COLO668 (cell line): ENCODE data around the gene ADAM12.

Source experiments
- DNase-seq: peaks from one replicate; lab custom pipeline; 2025; ENCODE audit not compliant: unreplicated experiment; lab: John Stamatoyannopoulos, UW

The ADAM12 gene

GRCh38 chr10:126155528-126155927 lies 232.7 kb downstream of the ADAM12 start:
- no peak for DNase-seq

- DNase-seq: no peak
These were observed 234.3 kb downstream of the ADAM12 start for GRCh38 chr10:126153711-126154628.

DNA sequence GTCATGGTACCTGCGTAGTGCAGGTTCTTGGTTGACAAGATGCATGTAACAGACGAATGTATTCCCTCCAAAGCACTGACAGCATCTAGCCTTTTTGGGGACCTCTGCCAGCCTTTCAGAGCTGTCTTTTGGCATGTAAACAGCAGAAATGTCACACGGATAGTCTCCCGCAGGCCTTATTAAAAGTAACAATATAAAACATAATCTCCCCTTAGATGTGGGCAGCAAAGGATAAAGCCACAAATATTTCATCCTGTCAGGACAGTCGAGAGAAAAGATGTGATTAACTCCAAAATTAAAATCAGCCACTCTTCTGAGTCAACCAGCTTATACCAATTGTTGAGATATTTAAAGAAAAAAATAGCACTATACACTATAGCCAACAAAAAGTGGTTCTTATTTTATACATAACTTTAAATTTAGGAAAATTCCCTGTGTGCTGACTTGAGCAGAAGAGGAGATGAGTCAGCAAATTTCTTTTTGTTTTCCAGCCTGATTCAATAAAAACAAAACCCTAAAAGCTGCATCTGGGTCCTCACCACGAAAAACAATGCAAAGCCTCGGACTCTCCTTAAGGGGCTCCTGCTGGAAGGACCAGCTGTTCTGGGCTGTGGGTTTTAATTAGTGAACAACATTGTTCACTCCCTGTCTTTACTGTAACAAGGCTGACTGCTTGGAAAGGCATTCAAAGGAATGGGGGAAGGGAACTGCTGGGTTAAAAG lies 240.2 kb downstream of the ADAM12 start:
- DNase-seq: no peak

- no peak for DNase-seq
These were observed 241.5 kb downstream of the ADAM12 start for GRCh38 chr10:126146771-126147170.

GRCh38 chr10:126143117-126143516 lies 245.2 kb downstream of the ADAM12 start:
- DNase-seq: no peak

- no peak for DNase-seq
These were observed 247.5 kb downstream of the ADAM12 start for GRCh38 chr10:126140746-126141273.

DNA sequence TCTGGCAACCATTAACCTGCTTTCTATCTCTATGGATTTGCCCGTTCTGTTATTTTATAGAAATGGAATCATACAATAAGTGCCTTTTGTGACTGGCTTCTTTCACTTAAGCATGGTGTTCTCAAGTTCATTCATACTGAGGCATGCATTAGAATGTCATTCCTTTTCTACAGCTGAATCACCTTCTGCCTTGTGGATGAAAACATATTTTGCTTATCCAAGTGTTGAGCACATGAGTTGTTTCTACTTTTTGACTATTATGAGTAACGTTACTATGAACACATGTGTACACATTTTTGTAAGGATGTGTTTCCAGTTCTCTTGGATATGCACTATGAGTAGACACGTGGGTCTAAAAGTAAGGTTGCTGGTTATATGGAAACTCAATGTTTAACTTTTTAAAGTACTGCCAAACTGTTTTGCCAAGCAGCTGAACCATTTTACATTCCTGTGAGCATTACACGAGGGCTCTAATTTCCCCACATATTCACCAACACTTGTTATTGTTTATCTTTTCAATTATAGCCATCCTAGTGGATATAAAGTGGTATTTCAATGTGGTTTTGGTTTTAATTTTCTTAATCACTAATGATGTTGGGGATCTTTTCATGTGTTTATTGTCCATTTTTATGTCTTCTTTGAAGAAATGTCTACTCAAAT lies 250.6 kb downstream of the ADAM12 start:
- no peak for DNase-seq

DNA sequence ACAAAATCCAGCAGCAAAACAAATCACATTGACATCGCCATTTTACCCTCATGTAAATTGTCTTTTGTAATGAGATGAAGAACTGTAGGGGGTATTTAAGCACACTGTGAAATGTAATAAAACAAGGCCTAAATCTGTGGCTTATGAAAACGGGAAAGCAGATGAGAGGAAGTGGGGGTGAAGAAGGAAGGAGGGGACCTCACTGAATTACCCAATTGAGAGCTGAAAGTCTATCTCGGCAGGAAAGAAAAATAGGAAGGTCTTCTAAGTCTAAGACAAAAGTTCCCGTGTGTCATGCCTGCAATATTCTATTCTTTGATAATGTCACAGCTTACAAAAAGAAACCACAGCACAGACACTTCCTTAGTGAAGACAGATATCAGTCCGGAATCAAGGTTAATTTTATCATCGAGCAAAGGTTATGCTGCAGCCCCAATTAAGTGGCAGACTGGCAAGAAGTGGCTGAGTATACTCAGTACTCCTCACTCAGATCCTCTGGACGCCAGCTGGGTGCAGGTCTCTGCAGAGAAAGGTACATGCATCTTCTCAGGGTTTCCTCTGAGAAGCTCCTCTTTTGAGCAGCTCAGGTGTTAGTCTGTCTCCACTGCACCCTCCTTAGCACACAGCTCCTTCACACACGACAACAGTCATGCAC lies 252.2 kb downstream of the ADAM12 start:
- no peak for DNase-seq

DNA sequence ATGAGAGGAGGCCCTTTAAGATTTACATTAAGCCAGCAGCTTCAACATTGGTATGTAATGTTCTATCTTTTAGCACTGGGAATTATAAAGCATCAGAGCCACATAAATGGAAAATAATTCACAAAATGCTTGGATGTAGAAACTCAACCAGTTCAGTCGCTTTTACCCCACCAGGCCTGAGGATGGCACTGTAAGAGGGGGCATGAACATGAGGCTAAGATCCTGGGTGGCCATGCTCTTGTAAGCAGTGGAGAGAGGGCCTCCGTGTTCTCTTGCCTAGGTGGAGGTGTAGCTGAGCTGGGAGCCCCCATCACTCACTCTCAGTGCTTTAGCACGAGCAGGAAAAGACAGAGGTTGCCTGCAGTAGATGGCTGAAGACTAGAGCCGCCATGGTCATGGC lies 253.1 kb downstream of the ADAM12 start:
- no peak for DNase-seq

DNA sequence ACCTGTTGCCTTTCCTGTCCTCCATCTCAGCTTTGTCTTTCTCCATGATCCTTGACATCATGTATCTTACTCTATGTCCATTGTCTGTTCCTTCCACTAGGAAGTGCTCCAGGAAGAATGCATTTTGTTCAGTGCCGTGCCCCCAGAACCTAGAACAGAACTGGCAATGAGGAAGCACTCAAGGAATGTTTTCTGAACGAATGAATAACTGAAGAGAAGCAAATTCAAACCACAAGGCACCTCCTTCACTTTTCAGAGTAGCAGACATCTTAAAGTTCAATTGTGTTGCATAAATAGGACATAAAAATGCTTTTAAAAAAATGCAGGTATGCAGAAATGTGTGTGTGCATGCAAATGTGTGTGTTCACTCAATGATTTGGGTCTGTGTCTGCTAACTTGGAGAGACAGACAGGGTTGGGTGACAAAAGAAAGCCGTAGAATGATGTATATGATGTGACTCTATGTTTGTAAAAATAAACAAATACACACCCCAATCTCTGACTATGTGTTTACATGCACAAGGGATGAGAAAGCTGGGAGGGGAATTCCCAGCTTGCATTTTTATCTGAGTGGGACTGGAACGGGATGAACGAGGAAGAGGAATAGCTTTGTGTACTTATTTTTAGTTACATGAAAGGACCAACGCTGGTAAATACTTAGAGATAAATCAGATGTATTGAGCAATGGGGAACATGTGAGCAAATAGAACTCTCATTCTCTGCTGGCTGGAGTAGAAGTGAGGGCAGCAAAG lies 254.2 kb downstream of the ADAM12 start:
- DNase-seq: no peak

GRCh38 chr10:126133082-126133620 lies 255.1 kb downstream of the ADAM12 start:
- DNase-seq: no peak

DNA sequence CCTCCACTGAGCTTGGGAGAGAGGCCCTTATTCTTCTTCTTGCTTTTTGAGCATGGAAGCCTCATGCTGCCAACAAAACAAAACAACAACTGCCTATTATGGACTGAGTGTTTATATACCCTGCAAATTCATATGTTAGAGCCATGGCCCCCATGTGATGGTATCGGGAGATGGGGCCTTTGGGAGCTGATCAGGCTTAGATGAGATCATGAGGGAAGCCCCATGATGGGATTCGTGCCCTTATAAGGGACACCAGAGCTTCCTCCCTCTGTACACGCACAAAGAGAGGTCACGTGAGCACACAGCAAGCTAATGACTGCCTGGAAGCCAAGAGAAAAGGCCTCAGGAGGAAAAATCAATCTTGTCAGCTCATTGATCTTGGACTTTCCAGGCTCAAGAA lies 256.9 kb downstream of the ADAM12 start:
- no peak for DNase-seq

DNA sequence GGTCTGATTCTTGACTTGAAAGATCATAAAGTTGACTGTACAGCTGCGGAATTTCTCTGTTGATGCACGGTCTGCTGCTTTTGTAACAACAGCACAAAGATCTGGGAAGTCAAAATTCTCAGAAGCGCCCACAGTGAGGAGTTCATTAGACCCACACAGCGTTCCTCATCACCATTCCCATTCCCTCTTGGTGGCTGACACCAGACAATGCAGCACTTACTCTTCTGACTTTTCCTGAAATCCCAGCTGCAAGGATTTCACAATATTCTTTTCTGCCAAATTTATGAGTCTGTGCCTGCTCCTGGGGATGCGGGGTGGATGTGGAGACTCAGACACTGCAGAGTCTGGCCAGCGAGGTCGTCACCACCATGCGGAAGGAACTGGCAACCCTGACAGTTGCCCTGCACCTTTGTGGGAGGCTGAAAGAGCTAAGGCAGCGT lies 258.0 kb downstream of the ADAM12 start:
- DNase-seq: no peak

DNA sequence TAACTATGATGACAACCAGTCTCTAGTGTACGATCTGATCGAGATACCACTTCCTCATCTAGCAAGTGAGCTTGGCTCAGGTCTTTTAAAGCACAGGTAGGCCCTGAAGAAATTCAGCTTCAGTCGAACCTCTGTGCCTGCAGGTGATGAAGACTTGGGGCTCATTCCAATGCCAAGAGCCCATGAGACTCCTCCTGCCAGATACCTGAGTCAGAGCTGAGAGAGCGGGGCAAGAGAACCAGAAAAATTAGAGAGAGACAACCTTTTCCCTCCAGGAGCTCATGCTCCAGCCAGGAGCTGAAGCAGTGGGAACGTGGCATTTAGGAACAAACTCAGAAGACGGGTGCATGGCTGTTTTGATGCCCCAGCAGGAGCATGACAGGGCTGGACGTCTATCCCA lies 259.3 kb downstream of the ADAM12 start:
- DNase-seq: no peak

DNA sequence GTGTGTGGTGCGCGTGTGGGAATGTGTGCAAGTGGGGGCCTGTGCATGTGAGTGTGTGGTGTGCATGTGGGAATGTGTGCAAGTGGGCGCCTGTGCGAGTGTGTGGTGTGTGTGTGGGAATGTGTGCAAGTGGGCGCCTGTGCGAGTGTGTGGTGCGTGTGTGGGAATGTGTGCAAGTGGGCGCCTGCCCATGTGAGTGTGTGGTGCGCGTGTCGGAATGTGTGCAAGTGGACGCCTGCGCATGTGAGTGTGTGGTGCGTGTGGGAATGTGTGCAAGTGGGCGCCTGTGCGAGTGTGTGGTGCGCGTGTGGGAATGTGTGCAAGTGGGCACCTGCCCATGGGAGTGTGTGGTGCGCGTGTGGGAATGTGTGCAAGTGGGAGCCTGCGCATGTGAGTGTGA lies 259.7 kb downstream of the ADAM12 start:
- no peak for DNase-seq

GRCh38 chr10:126127481-126128029 lies 260.7 kb downstream of the ADAM12 start:
- DNase-seq: no peak

GRCh38 chr10:126126866-126127265 lies 261.4 kb downstream of the ADAM12 start:
- DNase-seq: no peak

GRCh38 chr10:126126023-126126422 lies 262.3 kb downstream of the ADAM12 start:
- DNase-seq: no peak

- DNase-seq: no peak
These were observed 263.5 kb downstream of the ADAM12 start for GRCh38 chr10:126124668-126125349.
